Cardiac septum (tissue), 1 donor: Measurements from ENCODE around the gene VPS11. TPM values are rescaled to one million over a fixed set of nuclear protein-coding genes. Genes with fewer than 3 reads are reported as not detected.

Experiments used
- DNase-seq: peaks from one replicate; pipeline ENCODE4 v3.0.0-alpha.2; 2020; ENCODE audit warnings: low spot score
- intact Hi-C: fragments of 100-400 bp; cut with DNase I; formaldehyde crosslinking; loops from one replicate; pipeline ENCODE4 v1.14.0; 2022
- long read RNA-seq: library from polyadenylated mRNA; unstranded; transcript quantifications from one replicate; pipeline ENCODE4 v2.0.0, GENCODE V29; 2021
- total RNA-seq: library from RNA; stranded (reverse); fragmentation: NEBNext Ultra II Directional; extraction: Animal tissue kit (Norgen Biotek cat#: 25700); gene quantifications from one replicate; pipeline ENCODE4 v1.2.1, GENCODE V29; 2021
- donor health status: DM: no; HTN: no; CAD: no.

The VPS11 gene
- 18.5 TPM for total RNA-seq
- long read RNA-seq, transcript VPS11-208 (16 exons, 3,313 nt) = major isoform, 17 of 27 reads
- long read RNA-seq, partial matches to known transcripts = 10 of 27 reads
- long read RNA-seq, other reads (novel, unspliced or antisense) = 0 of 27 reads

GRCh38 chr11:119067371-119068222 lies at the start of gene VPS11:
Gene VPS11, plus strand, starts transcription at chr11:119067818. Its CDS starts 6 bp downstream, at chr11:119067824.
- intact Hi-C loops = no loop called here
- peak; percentile 99 for DNase-seq

DNA sequence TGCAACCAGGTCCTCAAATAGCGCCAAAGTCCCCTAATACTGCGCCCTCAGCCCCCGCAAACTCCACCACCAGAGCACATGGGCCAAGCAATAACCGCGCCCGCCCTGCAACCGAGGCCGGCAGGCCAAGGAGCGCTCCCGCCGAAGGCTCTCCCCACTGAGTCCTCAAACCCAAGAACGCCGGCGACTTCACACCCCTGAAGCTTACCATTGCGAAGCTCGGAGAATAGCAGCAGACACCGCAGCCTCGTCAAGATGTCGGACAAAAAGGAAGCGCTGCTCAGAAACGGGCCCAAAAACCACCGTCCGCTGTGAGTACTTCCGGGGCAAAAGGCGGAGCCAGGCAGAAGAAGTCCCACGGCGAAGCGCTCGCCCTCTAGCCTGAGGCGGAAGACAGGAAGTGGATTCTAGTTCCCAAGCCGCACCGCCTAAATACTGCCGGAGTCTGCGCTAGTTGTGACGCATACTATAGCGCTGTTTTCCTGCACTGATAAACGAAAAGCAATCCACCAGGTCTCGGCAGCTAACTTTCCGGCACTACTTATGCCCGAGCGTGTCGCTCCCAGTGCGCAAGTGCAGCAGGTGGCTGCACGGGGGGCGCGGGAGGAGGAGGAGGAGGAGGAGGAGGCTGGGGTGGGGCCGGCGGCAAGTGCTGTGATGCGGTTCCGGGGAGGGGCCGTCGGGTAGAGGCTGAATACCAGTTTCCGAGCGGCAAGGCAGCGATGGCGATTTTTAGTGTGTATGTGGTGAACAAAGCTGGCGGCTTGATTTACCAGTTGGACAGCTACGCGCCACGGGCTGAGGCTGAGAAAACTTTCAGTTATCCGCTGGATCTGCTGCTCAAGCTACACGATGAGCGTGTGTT lies 49.3 kb upstream of the VPS11 start, which contains the start of the genes RPS25 and TRAPPC4:
TSS of gene RPS25 (minus strand) at position 270 of the 865 bp plus-strand sequence. CDS start at position 211, 59 bp downstream.
TSS of gene TRAPPC4 (plus strand) at position 693 of the 865 bp plus-strand sequence. CDS start at position 723, 30 bp downstream.
- DNase-seq = peak; percentile 98
- intact Hi-C loops = loop anchor here (1.0 kb wide), 2 partner anchors 12 to 20 kb away; partner anchors contain the start of genes CENATAC and SLC37A4

DNA sequence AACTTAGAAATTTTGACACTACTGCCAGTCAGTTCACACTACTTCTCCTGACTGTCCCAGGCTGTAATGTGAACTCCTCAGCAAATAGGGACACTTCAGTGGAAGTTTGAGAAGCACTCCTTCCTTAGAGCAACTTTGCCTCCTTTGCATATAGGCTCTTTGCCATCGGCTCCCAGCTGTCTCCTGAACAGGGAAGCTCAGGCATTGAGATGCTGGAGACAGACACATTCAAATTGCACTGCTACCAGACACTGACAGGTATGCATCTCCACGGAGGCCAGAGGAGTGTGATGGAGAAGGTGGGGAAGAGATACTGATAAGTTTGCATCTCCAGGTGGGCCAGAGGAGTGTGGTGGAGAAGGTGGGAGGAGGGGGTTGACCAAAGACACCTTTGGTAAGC lies 47.6 kb upstream of the VPS11 start:
- no peak for DNase-seq
- intact Hi-C loops = no loop called here

GRCh38 chr11:119021631-119022030 lies 46.0 kb upstream of the VPS11 start:
- DNase-seq = no peak
- intact Hi-C loops = no loop called here

GRCh38 chr11:119023741-119024140 lies 43.9 kb upstream of the VPS11 start:
- no peak for DNase-seq
- intact Hi-C loops = no loop called here

DNA sequence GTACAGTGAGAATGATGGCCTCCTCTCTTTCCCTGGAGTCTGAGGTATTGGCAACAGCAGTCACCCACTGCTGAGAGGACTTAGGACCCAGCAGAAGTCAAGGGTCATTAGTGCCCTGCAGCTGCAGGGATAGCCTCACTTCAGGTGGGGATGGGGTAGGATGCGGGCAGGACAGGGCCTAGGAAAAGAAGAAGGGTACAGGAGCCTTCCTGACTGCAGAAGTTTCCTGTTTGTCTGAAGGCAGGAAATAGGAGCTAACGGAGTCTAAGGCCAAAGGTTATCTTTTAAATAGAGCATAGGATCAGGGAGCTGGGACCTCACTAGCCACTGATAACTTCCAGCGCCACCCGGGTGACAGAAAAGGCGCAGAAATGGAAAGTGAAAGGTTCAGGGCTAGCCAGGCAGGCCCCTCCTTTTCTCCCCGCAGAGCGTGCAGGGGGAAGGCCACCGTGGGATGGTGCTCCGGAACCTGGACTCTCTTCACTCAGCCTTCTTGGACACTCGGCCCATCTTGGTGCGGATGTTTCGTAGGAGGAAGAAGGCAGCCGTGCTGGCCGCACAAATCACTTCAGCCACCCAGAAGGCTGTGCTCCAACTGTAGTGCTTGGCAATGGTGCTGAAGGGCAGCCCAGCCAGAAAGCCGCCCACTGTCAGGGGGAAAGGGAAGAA lies 43.1 kb upstream of the VPS11 start:
- DNase-seq = no peak

GRCh38 chr11:119025099-119025473 lies 42.5 kb upstream of the VPS11 start:
- intact Hi-C loops = no loop called here

More for the DNA sequence above, 43.1 kb upstream of the VPS11 start:
- intact Hi-C loops = no loop called here

DNA sequence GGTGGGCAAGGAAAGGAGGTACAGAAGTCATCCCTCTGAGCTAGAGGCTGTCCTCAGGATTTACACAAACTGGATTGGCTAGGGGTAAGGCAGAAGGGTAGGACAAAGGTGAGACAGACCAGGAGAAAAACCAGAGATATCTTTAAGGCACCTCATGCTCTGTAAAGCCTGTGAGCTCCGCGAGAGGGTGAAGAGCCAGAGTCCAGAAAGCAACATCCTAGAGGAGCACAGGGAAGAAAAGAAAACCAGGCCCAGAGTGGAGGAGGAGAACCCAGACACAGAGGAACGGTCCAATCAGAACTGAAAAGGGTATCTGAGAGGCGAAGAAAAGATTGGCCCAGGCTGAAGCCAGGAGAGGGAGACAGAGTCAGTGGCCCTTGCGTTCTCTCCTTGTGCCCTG lies 42.1 kb upstream of the VPS11 start:
- DNase-seq = no peak
- intact Hi-C loops = no loop called here

More at GRCh38 chr11:119025099-119025473, 42.5 kb upstream of the VPS11 start:
- no peak for DNase-seq

GRCh38 chr11:119025978-119026766 lies 41.4 kb upstream of the VPS11 start:
- no peak for DNase-seq

GRCh38 chr11:119026970-119027369 lies 40.6 kb upstream of the VPS11 start:
- intact Hi-C loops = no loop called here

More at GRCh38 chr11:119025978-119026766, 41.4 kb upstream of the VPS11 start:
- intact Hi-C loops = no loop called here

GRCh38 chr11:119027561-119028345 lies 39.9 kb upstream of the VPS11 start:
- DNase-seq = no peak
- intact Hi-C loops = no loop called here

More at GRCh38 chr11:119026970-119027369, 40.6 kb upstream of the VPS11 start:
- DNase-seq = no peak

DNA sequence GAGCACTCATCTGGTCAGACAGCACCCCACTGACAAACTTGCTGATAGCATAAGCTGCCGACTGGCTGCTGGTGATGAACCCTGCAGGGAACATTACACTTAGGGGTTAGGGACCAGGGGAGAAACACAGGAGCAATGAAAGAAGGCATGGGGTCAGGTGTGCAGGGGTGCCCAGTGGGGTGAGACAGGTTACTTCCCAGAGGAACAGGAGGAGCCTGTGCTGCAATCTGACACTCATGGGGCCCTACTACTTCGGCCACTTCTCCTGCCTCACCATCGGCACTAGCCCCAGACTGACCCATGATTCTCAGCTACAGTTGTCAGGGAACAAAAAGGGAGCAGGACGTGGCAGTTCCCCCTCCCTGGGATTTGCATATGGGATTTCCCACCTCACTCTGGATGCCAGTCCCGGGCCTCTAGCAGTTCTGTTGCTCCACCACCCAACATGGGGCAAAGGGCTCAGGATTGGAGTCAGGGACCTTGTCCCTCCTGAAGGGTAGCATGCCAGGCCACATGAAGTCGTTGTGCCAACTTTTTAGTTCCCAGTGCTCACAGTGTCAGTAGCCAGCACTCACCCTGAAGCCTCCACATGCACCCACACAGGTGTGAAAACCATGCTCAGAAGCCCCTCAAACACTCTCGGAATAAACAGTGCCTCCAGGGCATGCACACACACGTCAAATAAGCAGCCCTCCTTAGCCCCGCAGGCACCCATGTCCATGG lies 39.1 kb upstream of the VPS11 start:
- no peak for DNase-seq
- intact Hi-C loops = no loop called here

GRCh38 chr11:119029069-119029339 lies 38.6 kb upstream of the VPS11 start:
- intact Hi-C loops = no loop called here
- no peak for DNase-seq

DNA sequence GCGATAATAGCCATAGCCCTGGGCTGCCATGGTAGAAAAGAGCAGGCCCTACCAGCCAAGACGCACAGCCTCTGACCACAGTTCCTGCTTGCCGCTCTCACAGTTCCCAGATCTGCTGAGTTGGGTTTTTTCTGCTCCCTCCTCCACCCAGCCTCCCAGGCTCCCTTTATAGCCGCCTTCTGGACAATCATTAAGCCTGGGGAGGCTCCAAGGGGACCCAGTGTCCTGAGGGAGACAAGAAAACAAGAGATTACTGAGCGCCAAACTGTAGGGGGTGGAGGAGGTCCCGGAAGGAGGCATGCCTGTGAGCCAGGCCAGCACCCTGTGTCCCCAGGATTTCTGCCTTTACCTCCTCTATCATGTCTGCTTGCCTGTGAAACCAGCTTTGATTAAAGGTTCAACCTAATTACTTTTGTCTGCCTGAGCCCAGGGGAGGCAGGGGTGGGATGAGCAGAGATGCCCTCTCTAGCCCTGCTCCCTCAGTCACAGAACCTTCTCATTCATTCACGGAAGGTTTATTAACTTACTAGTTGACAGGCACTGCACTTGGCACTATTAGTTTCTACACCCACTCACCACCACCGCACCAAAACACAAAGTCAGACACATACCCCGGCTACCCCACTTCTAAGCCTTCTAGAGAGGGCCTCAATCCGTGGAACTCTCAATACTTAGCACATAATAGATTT lies 38.1 kb upstream of the VPS11 start:
- DNase-seq = no peak
- intact Hi-C loops = loop anchor here (1.0 kb wide), 1 partner anchor 11 kb away; the partner anchor contains the start of genes RPS25 and TRAPPC4

DNA sequence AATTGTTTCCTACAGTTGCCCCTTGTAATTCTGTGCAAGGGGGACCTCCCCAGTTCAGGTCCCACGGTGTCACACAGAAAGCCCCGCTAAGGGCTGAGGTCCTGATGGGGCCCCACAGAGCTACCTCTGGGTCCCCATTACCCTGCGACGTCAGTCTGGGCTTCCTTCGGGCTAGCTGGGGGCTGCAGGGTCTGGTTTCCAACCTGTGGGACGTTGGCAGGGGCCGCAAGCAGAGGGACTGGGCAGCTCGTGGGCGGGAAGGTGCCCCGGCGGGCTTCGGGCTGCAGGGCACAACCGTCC lies 37.6 kb upstream of the VPS11 start:
- no peak for DNase-seq
- intact Hi-C loops = loop anchor here (1.0 kb wide), 1 partner anchor 12 kb away; the partner anchor contains the start of genes RPS25 and TRAPPC4

GRCh38 chr11:119030329-119031047 lies 37.1 kb upstream of the VPS11 start, which contains the start of gene SLC37A4:
Gene SLC37A4, minus strand, starts transcription at chr11:119030877.
- intact Hi-C loops = loop anchor here (1.0 kb wide), 1 partner anchor 12 kb away; the partner anchor contains the start of genes RPS25 and TRAPPC4
- DNase-seq = peak; percentile 99
